ENCODE data around the gene RUSF1.
A peak's percentile ranks its signal among the peaks of the same experiment; 100 is the strongest.
"Not testable (repeated sequence)": the region's sequence is repeated elsewhere in the genome, so short reads cannot be mapped to it uniquely, and the experiment has no call there.

RUSF1 gene

GRCh38 chr16:31517800-31518402 is 9.7 kb upstream of the RUSF1 start:
- DNase-seq (ENCODE audit: low read depth) = no peak

- no peak for DNase-seq (ENCODE audit: low read depth)
These were observed 5.7 kb upstream of the RUSF1 start for GRCh38 chr16:31513884-31514283.

GRCh38 chr16:31513126-31513525 is 4.9 kb upstream of the RUSF1 start:
- peak; percentile 63 for DNase-seq (ENCODE audit: low read depth)

GRCh38 chr16:31508706-31509195 is 560 bp upstream of the RUSF1 start:
- no peak for DNase-seq (ENCODE audit: low read depth)

GRCh38 chr16:31507617-31507928 is 618 bp downstream of the RUSF1 start:
- DNase-seq (ENCODE audit: low read depth) = no peak

- DNase-seq (ENCODE audit: low read depth) = no peak
These were observed 2.7 kb downstream of the RUSF1 start for GRCh38 chr16:31505483-31505882.

GRCh38 chr16:31504159-31504558 is 4.0 kb downstream of the RUSF1 start:
- no peak for DNase-seq (ENCODE audit: low read depth)

- DNase-seq (ENCODE audit: low read depth) = not testable (repeated sequence)
These were observed 4.6 kb downstream of the RUSF1 start for GRCh38 chr16:31503555-31503954.

GRCh38 chr16:31502981-31503380 is 5.2 kb downstream of the RUSF1 start:
- DNase-seq (ENCODE audit: low read depth) = no peak

- DNase-seq (ENCODE audit: low read depth) = no peak
These were observed 6.2 kb downstream of the RUSF1 start for GRCh38 chr16:31501966-31502348.

GRCh38 chr16:31501226-31501965 is 6.8 kb downstream of the RUSF1 start:
- DNase-seq (ENCODE audit: low read depth) = no peak

GRCh38 chr16:31499928-31500327 is 8.3 kb downstream of the RUSF1 start:
- DNase-seq (ENCODE audit: low read depth) = no peak

- no peak for DNase-seq (ENCODE audit: low read depth)
These were observed 9.7 kb downstream of the RUSF1 start for GRCh38 chr16:31498493-31498892.

GRCh38 chr16:31496670-31497069 is 11.5 kb downstream of the RUSF1 start:
- DNase-seq (ENCODE audit: low read depth) = no peak

GRCh38 chr16:31493506-31494125 is 14.6 kb downstream of the RUSF1 start:
- no peak for DNase-seq (ENCODE audit: low read depth)

- no peak for DNase-seq (ENCODE audit: low read depth)
These were observed 16.3 kb downstream of the RUSF1 start for GRCh38 chr16:31491778-31492418.

- no peak for DNase-seq (ENCODE audit: low read depth)
These were observed 18.3 kb downstream of the RUSF1 start for GRCh38 chr16:31489616-31490584.

GRCh38 chr16:31489298-31489564 is 19.0 kb downstream of the RUSF1 start:
- no peak for DNase-seq (ENCODE audit: low read depth)

- no peak for DNase-seq (ENCODE audit: low read depth)
These were observed 19.5 kb downstream of the RUSF1 start for GRCh38 chr16:31488468-31489297.

- DNase-seq (ENCODE audit: low read depth) = no peak
These were observed 20.3 kb downstream of the RUSF1 start for GRCh38 chr16:31487720-31488467.

Data from HS-5 (cell line).